Thyroid gland (tissue), 4 donors: ENCODE measurements around the gene CA7. TPM values are rescaled to one million over a fixed set of nuclear protein-coding genes. Genes with fewer than 3 reads are reported as not detected.

ENCODE experiments used
- DNase-seq, 2 donors: peaks; one replicate each; pipeline ENCODE4 v3.0.0-alpha.2; 2019
- H3K27ac ChIP-seq, 3 donors: fragments of 200-600 bp; sonication (generic); 1 replicate in 2 of 3; 2 replicates in 1 of 3; pipeline ENCODE4 v1.5.1; 2016 to 2019; ENCODE audit warnings: mild to moderate bottlenecking in 1 of 3, moderate library complexity in 1 of 3
- H3K27me3 ChIP-seq: fragments of 200-600 bp; sonication (generic); one replicate; pipeline ENCODE4 v1.5.1; 2019
- H3K36me3 ChIP-seq, 2 donors: fragments of 200-600 bp; sonication (generic); one replicate each; pipeline ENCODE4 v1.5.1; 2016 to 2019
- H3K4me1 ChIP-seq, 2 donors: fragments of 200-600 bp; sonication (generic); one replicate each; pipeline ENCODE4 v1.5.1; 2017 to 2019
- H3K4me3 ChIP-seq, 3 donors: fragments of 200-600 bp; sonication (generic); replicated peaks in 1 of 3; 1 replicate in 2 of 3; 2 replicates in 1 of 3; pipeline ENCODE4 v1.5.1; 2016; ENCODE audit warnings: mild to moderate bottlenecking in 1 of 3
- H3K9me3 ChIP-seq: fragments of 200-600 bp; sonication (generic); one replicate; pipeline ENCODE4 v1.5.1; 2017
- CTCF ChIP-seq, 6 experiments: fragments of 200-600 bp in 3 of 6; fragments of 450-650 bp in 3 of 6; sonication (generic) in 3 of 6; IDR thresholded peaks; one replicate each; pipeline ENCODE4 v1.5.1; 2016 to 2019; ENCODE audit warnings: antibody characterized with exemption in 6 of 6, mild to moderate bottlenecking in 2 of 6, inconsistent platforms in 1 of 6, moderate library complexity in 1 of 6
- POLR2A ChIP-seq, 2 donors: fragments of 450-650 bp; IDR thresholded peaks; one replicate each; pipeline ENCODE4 v1.6.1; 2017; ENCODE audit warnings: antibody characterized with exemption in 2 of 2, mild to moderate bottlenecking in 2 of 2, moderate library complexity in 1 of 2
- WGBS, 2 donors: methylation state at CpG; one replicate each; pipeline ENCODE4 v1.1.5; 2017; 5-methylcytosine and 5-hydroxymethylcytosine counted together
- intact Hi-C: fragments of 100-400 bp; cut with DNase I; formaldehyde crosslinking; loops from one replicate; pipeline ENCODE4 v1.15.1; 2023
- total RNA-seq, 4 donors: library from RNA; depleted of rRNA; stranded (reverse); fragments of >200 nt; gene quantifications; one replicate each; pipeline ENCODE4 v1.2.3, GENCODE V29; 2016

The CA7 gene
- total RNA-seq, 4 donors from 2014 or later = 0.46 TPM; not detected in 3

GRCh38 chr16:66848172-66848571 lies 4.0 kb downstream of the CA7 start:
- H3K9me3 ChIP-seq = no peaks in the 10 kb centered on the region
- DNase-seq = no peak
- WGBS, 2 donors = 96 to 98% methylated on average over 2 of the region's 2 CpGs
- no peak overlapping the region for H3K4me3 ChIP-seq
- H3K27me3 ChIP-seq = peaks cover 7% of the 10 kb centered on the region
- H3K36me3 ChIP-seq = no peaks in the 10 kb centered on the region
- H3K27ac ChIP-seq = no peak overlapping the region
- intact Hi-C loops = no loop called here
- TF ChIP-seq CTCF (IDR thresholded peaks at IDR 0.05) (no peak), POLR2A (IDR thresholded peaks at IDR 0.05) (no peak)
- peaks cover 10 to 12% of the 10 kb centered on the region in 2 donors for H3K4me1 ChIP-seq

- no peak for TF ChIP-seq POLR2A (IDR thresholded peaks at IDR 0.05)
- no peak for TF ChIP-seq CTCF (IDR thresholded peaks at IDR 0.05)
- no peaks in the 10 kb centered on the region for H3K9me3 ChIP-seq
- DNase-seq = no peak
- H3K27ac ChIP-seq = no peak overlapping the region
- H3K36me3 ChIP-seq = no peaks in the 10 kb centered on the region
- H3K27me3 ChIP-seq = peaks cover 7% of the 10 kb centered on the region
- H3K4me3 ChIP-seq = no peak overlapping the region
- intact Hi-C loops = no loop called here
- 93% methylated on average over 2 of the region's 2 CpGs for WGBS, 2 donors
- peaks cover 10 to 11% of the 10 kb centered on the region in 2 donors for H3K4me1 ChIP-seq
Observed at GRCh38 chr16:66849021-66849420, 4.8 kb downstream of the CA7 start.

GRCh38 chr16:66849549-66849948 lies 5.3 kb downstream of the CA7 start:
- Histone ChIP-seq H3K9me3 (no peaks in the 10 kb centered on the region), H3K4me3 (no peak overlapping the region), H3K27me3 (peaks cover 7% of the 10 kb centered on the region), H3K36me3 (no peaks in the 10 kb centered on the region), H3K4me1 (peaks cover 4 to 5% of the 10 kb centered on the region in 2 donors), H3K27ac (no peak overlapping the region)
- 64 to 94% methylated on average over 4 of the region's 4 CpGs for WGBS, 2 donors
- intact Hi-C loops = no loop called here
- no peak for DNase-seq
- no peak for TF ChIP-seq POLR2A (IDR thresholded peaks at IDR 0.05)
- TF ChIP-seq CTCF (IDR thresholded peaks at IDR 0.05) = no peak

GRCh38 chr16:66850115-66850815 lies 6.1 kb downstream of the CA7 start:
- Histone ChIP-seq H3K27me3 (peaks cover under 1% of the 10 kb centered on the region), H3K4me1 (no peaks in the 10 kb centered on the region), H3K36me3 (no peaks in the 10 kb centered on the region), H3K9me3 (no peaks in the 10 kb centered on the region), H3K27ac (no peak overlapping the region), H3K4me3 (no peak overlapping the region)
- WGBS, 2 donors = 86 to 93% methylated on average over 11 to 12 of the region's 14 CpGs
- TF ChIP-seq CTCF (IDR thresholded peaks at IDR 0.05) = no peak
- no peak for TF ChIP-seq POLR2A (IDR thresholded peaks at IDR 0.05)
- intact Hi-C loops = no loop called here
- no peak for DNase-seq

- Histone ChIP-seq H3K9me3 (no peaks in the 10 kb centered on the region), H3K4me1 (no peaks in the 10 kb centered on the region), H3K27me3 (no peaks in the 10 kb centered on the region), H3K27ac (no peak overlapping the region), H3K36me3 (no peaks in the 10 kb centered on the region), H3K4me3 (no peak overlapping the region)
- no peak for DNase-seq
- TF ChIP-seq CTCF (IDR thresholded peaks at IDR 0.05) (no peak), POLR2A (IDR thresholded peaks at IDR 0.05) (no peak)
- WGBS, 2 donors = 88 to 89% methylated on average over 6 to 9 of the region's 13 CpGs
- intact Hi-C loops = no loop called here
Observed at GRCh38 chr16:66851166-66851964, 7.2 kb downstream of the CA7 start.
